Inflammatory macrophage treated with lipopolysaccharide for 4 hours (primary cell): Measurements from ENCODE around the gene HTR3E.
A peak's percentile ranks its signal among the peaks of the same experiment; 100 is the strongest.
"Not testable (repeated sequence)": the region's sequence is repeated elsewhere in the genome, so short reads cannot be mapped to it uniquely, and the experiment has no call there.

ENCODE experiments used
- DNase-seq: peaks from one replicate; pipeline ENCODE4 v3.0.0-alpha.2; 2020

The HTR3E gene, protein sequence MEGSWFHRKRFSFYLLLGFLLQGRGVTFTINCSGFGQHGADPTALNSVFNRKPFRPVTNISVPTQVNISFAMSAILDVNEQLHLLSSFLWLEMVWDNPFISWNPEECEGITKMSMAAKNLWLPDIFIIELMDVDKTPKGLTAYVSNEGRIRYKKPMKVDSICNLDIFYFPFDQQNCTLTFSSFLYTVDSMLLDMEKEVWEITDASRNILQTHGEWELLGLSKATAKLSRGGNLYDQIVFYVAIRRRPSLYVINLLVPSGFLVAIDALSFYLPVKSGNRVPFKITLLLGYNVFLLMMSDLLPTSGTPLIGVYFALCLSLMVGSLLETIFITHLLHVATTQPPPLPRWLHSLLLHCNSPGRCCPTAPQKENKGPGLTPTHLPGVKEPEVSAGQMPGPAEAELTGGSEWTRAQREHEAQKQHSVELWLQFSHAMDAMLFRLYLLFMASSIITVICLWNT

DNA sequence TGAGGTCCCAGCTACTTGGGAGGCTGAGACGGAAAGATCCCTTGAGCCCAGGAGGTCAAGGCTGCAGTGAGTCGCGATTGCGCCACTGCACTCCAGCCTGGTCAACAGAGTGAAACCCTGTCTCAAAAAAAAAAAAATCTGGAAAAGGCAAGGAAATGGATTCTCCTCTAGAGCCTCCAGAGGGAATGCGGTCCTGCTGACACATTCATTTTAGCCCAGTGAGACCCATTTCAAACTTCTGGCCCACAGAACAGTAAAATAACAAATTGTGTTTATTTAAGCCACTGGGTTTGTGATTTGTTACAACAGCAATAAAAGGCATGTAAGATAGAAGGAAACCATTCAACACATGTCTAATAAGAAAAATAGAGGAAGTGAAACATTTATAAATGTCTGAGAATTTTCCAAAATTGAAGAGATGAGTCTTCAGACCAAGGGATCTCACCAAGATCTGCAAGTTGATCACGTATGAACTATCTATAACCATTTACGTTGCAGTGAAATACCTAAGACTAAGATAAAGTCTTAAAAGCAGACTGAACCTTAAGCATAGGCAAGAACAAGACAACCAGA, at the start of gene HTR3E:
HTR3E (plus strand) TSS at position 254 of the 573 bp plus-strand sequence. CDS start 466 bp downstream, outside the sequence.
- DNase-seq = no peak

DNA sequence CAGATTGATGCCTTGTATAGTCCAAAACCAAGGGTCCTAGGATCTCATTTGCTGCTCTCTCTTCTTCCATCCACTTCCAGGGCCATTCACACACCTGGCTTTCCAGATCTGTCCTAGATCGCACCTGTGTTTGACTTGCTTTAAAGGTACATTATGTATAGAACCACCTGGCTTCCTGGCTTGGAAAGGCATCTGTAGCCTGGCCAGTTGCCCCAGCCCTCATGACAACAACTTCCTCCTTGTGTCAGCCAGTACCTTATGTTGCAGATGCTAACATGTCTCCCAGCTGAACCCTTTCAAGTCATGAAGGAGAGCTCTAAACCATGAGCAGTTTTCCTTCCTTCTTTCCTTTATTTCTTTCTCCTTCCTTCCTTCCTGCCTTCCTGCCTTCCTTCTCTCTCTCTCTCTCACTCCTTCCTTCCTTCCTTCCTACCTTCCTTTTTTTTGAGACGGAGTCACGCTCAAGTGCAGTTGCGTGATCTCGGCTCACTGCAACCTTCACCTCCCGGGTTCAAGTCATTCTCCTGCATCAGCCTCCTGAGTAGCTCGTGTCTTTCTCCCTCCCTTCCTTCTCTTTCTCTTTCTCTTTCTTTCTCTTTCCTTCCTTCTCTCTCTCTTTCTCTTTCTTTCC, 46.5 kb upstream of the HTR3E start:
- no peak for DNase-seq

DNA sequence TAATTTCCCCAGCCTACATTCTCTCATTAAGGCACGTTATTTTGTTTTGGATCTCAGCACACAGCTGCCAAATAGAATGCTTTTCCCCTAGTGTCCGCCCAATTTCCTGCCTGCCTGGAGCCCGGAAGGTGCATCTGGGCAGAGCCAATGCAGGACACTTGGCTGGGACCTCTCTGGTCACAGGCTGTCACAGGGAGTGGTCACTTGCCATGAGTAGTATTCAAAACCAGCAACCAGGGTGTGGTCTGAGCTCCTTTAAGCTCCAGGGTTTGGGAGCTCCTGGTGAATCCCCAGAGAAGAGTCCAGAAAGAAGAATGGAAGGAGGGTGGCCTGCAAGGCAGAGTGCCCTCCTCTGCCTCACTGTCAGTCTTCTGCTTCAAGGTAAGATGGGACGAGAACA, 44.1 kb upstream of the HTR3E start, which contains the start of gene HTR3C:
HTR3C (plus strand) TSS at position 281 of the 400 bp plus-strand sequence; CDS start at position 315, 34 bp downstream.
- DNase-seq = no peak

DNA sequence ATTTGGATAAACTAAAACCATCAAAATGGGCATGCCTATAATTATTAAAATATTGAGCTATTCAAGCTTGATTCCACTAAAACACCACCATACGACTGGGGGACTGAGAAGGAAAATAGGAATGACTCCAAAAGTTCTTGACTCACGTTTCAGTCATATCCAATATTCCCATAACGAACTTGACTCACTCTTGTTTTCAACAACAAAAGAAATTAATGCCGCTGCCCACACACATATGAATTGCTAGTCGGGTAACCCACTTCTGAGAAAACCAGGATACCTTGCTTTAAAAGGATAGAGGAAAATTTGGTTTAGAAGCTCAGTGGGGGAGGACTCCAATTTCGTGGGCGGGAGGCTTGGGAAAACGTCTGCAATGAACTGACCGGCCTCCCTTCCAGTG, 38.8 kb upstream of the HTR3E start:
- no peak for DNase-seq

DNA sequence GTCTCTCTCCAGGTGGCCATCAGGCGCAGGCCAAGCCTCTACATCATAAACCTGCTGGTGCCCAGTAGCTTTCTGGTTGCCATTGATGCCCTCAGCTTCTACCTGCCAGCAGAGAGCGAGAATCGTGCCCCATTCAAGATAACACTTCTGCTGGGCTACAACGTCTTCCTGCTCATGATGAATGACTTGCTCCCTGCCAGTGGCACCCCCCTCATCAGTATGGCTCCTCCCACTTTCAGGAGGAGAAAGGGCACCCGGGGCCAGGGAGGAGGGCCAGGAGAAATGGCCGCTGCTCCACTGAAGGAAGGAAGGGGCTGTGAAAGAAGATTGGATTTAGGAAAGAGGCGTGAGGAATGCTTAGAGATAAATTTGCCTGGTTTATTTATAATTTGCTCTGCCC, 37.4 kb upstream of the HTR3E start:
- DNase-seq = no peak

DNA sequence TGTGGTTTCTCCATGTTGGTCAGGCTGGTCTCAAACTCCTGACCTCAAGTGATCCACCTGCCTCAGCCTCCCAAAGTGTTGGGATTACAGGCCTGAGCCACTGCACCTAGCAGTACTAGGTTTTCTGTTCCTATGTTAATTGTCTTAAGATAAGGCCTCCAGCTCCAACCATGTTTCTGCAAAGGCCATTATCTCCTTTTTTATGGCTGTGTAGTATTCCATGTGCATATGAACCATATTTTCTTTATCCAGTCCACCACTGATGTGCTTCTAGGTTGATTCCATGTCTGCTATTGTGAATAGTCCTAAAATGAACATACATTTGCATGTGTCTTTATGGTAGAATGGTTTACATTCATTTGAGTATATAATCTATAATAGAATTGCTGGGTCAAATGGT, 34.2 kb upstream of the HTR3E start:
- DNase-seq = no peak

DNA sequence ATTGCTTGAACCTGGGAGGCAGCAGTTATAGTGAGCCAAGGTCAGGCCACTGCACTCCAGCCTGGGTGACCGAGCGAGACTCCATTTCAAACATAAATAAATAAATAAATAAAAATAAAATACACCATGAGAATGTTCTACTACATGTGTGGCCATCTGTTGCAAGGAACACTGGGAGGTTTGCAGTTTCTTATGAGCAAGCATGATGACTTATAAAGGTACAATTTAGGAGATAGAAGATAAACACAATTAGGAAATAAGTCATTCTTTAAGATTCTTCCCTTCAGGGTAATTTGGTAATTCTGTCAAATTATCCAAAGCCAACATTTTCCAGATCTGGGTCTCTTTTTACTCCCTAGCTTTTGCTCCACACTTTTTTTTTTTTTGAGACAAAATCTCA, 30.7 kb upstream of the HTR3E start:
- no peak for DNase-seq

DNA sequence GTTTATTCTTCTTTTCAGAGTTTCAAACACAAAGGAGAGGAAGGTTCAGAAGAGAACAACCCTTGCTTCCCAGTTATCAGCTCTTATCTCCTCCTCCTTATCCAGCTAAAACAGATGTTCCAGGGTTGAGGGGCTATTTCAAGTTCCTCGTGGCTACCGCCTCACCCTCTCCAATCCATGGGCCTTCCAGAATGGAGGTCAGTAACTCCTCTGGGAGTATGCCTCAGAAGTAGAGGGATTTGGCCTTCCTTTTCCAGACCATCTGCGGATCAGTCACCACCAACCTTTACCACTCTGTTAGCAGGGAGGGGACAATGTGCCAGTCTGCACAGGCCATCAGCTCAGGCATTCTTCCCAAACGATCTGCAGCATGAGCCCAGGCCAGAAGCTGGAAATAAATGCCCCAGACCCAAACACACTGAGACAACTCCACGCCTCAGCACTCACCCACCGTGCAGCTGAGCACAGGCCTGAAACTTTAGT, 29.2 kb upstream of the HTR3E start:
- DNase-seq = no peak

DNA sequence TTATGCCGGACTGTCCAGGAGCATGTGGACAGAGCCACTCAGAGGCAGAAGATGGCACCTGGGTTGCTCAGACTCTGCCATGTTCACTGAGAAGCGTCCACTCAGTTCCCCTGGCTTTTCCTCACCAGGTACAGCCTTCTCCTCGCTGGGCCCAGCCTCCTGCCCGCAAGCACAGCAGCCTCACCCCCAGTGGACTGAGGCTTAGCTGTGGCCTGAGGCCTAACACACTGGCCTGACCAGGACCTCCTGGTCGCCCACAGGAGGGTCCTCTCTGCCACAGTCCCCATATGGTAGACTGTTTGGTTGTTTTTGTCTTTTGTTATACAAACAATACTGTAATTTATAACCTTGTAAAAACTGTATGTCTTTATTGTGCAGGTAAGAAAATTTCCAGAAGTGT, 28.5 kb upstream of the HTR3E start:
- no peak for DNase-seq

DNA sequence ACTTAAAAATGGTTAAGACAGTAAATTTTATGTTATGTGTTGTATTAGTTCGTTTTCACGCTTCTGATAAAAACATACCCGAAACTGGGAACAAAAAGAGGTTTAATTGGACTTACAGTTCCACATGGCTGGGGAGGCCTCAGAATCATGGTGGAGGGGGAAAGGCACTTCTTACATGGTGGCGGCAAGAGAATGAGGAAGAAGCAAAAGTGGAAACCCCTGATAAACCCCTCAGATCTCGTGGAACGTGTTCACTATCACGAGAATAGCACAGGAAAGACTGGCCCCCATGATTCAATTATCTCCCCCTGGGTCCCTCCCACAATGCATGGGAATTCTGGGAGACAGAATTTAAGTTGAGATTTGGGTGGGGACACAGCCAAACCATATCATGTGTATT, 25.7 kb upstream of the HTR3E start:
- DNase-seq = not testable (repeated sequence)

DNA sequence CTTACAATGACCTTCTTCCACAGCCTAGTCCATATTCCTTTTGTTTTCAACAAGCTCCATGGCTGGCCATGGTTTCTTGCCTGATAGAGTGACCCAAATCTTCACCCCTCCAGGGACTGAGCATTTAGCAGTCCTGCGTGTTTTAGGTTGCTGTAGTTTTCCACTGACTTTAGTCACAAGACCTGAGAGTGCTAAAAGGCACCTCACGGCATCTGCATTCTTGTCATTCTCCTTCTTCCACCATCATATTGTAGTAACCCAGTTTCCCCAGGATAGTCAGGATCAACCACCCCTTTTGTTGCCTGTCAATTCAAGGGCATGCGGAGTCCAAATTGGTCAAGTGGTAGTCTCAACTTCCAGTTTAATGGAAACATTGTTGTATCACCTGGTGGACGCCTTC, 23.2 kb upstream of the HTR3E start:
- DNase-seq = no peak

DNA sequence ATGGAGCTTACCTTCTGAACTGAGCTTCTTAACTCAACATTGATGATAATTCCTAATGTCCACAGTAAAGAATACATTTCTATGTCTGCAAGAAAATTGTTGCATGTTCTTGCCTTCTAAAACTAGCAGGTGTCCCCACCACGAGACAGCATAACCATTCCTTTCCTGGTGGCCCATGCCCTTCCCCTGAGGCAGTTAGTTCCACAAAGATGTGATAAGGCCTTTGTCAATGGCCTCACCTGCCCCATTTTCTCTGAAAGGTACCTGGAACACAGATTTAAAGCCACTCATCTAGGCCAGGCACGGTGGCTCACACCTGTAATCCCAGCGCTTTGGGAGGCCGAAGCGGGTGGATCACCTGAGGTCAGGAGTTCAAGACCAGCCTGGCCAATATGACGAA, 21.0 kb upstream of the HTR3E start:
- DNase-seq = no peak

DNA sequence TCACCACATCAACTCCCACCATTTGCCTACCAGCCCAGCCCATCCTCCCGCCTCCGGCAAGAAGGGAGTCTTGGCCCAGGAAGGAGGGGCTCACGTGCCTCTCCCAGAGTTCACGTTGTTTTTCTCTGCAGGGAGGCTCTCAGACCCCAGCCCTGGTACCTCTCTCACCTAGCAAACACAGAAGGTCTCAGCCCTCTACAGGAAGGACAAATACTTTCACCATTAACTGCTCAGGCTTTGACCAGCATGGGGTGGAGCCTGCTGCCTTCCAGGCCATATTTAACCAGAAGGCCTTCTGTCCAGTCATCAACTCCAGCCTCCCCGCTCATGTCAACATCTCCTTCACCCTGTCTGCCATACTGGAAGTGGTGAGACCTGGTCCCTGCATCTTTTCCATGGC, 19.0 kb upstream of the HTR3E start:
- no peak for DNase-seq

DNA sequence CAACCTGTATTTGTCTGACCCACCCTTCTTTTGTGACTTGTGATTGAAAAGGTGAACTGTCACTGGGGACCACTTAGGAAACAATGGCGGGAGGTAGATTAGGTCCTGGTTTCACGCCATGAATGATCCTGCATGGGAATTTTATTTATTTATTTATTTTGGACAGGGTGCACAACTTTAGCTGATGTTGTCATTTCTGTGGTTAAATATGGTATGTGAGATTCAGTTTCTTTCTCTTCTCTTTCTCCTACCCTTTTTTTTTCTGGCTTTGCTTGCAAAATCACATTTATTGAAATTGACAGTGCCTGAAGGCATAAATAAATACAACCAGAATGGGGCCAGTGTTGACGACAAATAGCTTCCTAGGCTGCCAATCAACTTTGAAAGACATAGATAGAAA, 18.0 kb upstream of the HTR3E start:
- DNase-seq = no peak

DNA sequence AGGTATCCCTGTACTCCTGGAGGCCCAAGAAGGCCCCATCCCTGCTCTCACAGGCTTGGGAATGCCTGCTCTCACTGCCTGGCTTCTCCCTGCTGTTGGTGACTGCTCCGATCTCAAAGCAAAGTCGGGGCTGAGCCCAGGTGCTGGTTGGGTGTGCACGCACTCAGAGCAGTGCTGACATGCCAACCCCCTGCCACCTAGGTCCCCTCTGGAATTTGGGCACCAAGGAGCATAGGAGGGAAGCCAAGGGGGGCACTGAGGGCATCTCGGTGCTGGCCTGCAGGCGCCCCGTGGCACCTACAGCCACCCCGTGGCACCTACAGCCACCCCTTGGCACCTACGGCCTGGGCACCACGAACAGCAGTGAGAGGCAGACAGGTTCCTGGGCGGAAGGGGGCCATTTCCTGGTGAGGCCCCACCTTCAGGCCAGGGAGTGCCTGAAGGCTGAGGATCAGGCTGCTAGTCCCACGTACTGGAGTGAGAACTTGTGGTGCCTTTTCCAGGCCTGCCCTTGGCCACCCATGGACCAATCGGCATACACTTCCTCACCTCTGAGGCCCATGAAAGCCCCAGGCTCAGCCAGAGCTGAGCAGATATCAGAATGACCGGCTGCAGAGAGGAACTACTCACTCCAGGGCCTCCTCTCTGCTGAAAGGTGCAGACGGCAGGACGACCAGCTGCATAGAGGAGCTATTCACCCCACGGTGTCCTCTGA, 15.6 kb upstream of the HTR3E start:
- DNase-seq = no peak

DNA sequence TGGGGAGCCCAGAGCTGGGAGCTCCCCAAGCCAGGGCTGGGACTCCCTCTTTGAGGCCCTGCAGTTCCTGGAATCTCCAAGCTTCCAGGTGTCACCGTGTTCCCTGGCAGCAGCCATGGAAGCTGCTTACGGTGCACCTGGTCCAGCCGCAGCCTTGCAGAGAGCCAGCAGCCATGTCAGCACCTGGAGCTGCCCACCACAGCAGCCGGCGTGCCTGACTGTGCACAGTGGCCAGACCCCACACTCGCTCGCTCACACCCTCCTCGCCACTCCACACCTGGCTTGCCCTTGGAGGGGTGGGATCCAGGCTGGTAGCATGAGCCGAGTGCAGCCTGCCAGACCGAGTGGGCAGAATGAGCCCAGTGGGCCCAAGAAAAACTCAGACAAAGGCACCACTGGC, 14.8 kb upstream of the HTR3E start:
- no peak for DNase-seq

DNA sequence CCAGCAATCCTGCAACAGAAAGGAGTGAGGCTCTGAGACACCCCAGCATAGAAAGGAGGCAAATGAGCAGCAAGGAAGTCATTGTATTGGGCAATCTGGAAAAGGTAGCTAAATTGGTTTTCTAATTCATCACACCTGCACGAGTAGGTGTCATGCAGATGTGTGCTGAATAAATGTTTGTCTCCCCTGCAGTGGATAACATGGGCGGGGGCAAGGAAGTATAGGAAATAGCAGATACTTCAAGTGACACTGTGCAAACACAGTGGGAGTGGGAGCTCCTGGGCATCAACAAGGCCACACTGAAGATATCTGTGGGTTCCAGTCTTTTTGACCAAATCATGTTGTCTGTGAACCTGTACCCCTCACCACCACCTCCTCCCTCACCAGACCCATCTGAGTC, 14.4 kb upstream of the HTR3E start:
- DNase-seq = no peak

DNA sequence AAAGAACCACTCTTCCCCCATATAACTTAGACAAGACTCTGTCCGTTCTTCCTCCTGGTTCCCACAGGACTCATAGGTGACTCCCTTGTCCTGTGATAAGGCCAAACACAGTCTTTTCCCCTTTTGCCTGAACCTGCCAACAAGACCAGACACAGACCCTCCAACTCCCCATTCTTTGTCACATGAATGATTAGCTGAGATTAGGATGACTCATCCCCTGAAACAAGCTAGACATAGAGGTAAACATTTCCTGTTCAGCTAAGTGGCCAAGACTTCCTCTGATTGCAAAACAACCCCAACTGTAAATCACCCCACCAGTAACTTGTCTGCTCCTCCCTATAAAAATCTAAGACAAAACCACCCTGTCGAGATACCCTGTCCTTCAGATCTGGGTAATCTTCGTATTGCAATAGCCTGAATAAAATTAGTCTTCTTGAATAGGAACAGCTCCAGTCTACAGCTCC, 11.4 kb upstream of the HTR3E start:
- DNase-seq = peak; percentile 8

DNA sequence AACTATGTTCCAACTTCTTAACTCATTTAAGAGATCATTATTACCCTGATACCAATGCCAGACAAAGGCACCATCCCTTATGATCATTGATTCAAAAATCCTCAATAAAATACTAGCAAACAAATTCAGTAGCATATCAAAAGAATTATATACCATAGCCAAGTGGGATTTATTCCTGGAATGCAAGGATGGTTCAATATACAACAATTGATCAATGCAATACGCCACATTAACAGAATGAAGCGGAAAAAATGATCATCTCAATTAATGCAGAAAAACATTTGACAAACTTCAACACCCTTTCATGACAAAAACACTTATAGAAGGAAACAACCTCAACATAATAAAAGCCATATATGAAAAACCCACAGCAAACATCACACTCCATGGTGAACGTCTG, 4.7 kb upstream of the HTR3E start:
- DNase-seq = no peak

DNA sequence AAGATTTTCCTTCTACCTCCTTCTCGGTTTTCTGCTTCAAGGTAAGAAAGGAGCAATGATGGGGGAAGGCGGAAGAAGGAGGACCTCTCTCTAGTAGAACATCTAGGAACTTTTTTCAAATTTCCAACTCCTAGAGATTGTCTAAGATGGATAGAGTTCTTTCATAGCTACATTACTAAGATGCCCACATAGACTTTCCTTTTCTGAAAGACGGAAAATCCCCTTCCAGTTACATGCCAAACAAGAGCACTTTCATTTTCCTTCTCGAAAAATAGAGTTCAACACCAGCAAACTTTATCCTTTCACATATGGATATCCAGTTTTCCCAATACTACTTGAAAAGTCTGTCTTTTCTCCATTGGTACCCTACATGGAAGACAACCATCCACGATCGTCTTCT, 692 bp downstream of the HTR3E start:
- DNase-seq = no peak

DNA sequence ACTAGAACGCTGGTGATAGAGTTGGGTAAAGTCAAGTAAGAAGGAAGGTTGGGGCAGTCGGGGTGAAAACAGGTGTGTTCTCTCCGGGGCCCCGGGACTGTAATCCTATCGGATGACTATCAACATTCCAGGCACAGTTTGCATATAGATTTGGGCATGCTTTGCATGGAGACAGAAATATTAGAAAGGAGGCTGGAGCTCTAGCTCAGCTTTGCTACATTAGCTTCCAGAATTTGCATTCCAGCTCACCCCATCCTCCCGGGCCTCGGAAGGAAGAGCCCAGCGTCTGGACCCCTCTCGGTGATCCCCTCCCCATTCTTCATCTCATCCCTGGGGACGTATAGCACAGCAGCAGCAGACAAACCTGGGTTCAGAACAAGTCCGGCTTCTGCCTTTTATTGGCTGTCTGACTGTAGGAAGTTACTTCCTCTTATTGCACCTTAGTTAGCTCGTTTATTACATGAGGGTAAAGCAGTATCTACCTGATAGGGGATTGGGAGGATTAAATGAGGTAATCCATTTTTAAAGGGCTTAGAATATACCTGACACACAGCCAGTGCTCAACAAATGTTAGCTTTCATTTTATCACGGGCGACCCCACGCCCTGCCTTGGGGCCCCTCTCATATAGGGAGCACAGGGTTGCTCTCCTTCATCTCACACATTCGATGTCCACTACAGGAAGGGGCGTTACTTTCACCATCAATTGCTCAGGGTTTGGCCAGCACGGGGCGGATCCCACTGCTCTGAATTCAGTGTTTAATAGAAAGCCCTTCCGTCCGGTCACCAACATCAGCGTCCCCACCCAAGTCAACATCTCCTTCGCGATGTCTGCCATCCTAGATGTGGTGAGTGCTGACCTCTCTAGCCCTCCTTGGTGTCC, 3.2 kb downstream of the HTR3E start:
- no peak for DNase-seq

DNA sequence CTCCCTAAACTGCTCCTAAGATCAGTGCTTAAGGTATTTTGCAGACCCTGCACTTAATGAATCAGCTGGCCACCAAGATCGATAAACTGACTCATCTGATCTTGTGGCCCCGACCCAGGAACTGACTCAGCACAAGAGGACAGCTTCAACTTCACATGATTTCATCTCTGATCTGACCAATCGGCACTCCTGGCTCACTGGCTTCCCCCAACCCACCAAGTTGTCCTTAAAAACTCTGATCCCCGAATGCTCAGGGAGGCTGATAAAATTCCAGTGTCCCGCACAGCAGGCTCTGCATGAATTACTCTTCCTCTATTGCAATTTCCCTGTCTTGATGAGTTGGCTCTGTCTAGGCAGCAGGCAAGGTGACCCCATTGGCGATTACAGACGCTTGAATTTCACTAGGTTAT, 13.5 kb downstream of the HTR3E start:
- DNase-seq = no peak
